GM12801 (cell line): ENCODE results near the gene ZNF750.

Experiments used
- TF ChIP-seq, protein P1 (sequence below): IDR thresholded peaks from one replicate; pipeline ENCODE4 v1.5.1; 2011; ENCODE audit warnings: control low read depth; ENCODE audit not compliant: insufficient read length; ENCODE audit errors: extremely low read depth

ZNF750 gene

DNA sequence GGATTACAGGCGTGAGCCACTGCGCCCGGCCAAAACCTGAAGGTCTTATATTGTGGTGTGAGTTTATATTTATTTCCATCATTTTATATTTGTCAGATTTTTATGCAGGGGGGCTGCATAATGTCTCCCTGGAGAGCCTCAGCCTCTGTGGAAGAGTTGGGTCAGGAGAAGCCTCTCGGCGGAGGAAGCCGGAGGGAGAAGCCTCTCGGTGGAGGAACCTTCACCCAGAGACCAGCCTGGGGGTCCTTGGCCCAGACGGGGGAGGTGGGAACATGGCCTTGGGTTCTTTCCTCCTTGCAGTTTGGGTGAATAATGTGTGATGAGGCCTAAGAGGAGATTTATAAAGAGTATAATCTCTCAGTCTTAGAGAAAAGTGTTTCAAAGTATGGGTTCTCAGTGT, 22.4 kb upstream of the ZNF750 start:
- TF ChIP-seq, protein P1, sequence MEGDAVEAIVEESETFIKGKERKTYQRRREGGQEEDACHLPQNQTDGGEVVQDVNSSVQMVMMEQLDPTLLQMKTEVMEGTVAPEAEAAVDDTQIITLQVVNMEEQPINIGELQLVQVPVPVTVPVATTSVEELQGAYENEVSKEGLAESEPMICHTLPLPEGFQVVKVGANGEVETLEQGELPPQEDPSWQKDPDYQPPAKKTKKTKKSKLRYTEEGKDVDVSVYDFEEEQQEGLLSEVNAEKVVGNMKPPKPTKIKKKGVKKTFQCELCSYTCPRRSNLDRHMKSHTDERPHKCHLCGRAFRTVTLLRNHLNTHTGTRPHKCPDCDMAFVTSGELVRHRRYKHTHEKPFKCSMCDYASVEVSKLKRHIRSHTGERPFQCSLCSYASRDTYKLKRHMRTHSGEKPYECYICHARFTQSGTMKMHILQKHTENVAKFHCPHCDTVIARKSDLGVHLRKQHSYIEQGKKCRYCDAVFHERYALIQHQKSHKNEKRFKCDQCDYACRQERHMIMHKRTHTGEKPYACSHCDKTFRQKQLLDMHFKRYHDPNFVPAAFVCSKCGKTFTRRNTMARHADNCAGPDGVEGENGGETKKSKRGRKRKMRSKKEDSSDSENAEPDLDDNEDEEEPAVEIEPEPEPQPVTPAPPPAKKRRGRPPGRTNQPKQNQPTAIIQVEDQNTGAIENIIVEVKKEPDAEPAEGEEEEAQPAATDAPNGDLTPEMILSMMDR, result no peak

DNA sequence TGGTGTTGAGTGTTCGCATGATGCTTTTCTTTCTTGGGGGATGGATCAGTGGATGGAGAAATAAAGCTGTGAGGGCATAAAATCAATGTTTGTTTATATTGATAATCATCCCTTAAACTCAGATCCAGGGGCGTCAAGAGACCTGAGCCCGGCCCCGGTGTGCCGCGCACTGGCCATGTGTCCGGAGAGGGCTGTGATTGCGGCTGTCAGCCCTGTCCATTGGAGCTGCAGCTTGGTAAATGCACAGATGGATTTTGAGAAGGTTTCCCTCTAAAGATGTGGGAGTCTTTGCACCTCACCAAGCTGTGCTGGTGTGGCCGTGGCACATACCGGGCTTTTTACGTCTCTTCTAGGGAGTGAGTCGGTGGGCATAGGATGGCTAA, 21.6 kb upstream of the ZNF750 start:
- TF ChIP-seq, protein P1, result no peak

DNA sequence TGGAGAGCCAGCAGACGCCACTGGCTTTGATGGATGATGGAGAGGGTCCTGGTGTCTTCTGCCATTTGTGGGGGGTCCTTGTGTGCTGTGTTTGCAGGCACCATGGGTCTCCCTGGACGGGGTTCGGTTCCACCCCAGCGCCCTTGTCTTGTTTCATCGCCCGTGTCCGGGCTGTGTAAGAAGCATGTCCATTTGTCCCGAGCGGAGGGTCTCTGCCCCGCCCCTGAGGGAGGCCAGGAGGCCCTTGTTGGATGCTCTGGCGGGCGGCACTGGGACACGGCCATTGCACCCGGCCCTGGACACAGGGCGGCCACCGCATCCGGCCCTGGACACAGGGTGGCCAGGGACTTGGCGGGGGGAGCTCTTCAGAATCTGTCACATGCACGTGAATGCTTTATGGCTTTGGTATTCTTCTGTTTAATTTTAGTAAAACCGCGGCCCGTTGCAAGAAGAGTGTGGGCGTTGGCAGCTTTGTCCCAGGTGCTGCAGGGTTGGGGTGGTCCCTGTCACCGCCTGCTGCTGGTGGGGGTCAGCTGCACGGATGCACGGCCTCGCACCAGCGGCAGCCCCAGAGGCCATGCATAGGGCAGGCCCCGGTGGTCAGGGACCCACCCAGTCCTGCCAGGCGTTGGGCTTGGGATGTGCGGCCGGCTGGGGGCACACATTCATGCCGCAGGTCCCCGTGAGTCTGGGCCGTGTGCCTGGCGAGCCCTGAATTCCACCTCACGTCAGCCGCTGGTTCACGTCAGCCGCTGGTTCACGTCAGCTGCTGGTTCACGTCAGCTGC, 21.0 kb upstream of the ZNF750 start:
- TF ChIP-seq, protein P1, result no peak

DNA sequence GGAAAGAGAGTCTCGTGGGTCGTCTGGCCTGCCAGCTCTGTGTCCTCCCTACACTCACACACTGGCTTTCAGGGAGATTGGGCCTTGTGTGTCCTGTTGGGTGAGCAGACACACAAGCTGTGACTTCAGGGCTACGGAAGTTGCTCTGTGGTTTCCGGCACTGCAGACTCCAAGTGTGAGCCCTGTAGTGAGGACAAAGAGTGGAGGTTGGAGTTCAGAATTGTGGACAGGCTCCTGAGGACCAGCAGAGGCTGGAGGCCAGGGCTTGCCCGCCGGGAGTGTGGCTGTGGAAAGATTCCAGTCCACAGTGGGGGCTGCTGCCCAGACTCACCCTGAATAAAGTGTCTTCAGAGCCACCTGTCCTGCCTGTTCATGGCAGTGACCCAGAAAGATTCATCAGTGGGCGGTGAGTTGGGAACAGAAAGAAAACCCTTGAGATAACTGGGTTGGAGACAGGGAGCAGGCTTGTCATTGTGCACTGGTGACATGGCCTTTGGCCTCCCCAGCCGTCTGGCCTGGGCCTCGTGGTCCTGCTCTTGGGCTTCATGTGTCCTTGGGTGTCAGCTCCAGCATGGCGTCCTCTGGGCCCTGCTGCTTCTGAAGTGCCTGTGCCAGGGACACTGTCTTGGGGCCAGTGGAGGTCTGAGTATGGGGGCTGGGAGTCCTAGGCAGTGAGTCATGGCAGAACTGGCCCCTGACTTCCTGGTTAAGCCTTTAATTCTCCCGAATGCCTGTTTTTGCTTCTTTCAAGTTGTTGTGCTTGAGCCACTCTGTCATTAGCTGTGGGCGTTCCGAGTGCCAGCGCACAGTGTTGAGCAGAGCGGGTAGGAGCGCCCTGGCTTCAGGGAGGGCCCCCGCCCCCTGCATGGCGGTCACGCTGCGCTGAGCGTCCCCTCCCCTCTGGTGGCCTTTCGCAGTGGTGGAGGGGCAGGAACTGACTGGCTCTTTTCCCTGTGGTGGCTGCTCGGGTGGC, 19.9 kb upstream of the ZNF750 start:
- TF ChIP-seq, protein P1, result no peak

DNA sequence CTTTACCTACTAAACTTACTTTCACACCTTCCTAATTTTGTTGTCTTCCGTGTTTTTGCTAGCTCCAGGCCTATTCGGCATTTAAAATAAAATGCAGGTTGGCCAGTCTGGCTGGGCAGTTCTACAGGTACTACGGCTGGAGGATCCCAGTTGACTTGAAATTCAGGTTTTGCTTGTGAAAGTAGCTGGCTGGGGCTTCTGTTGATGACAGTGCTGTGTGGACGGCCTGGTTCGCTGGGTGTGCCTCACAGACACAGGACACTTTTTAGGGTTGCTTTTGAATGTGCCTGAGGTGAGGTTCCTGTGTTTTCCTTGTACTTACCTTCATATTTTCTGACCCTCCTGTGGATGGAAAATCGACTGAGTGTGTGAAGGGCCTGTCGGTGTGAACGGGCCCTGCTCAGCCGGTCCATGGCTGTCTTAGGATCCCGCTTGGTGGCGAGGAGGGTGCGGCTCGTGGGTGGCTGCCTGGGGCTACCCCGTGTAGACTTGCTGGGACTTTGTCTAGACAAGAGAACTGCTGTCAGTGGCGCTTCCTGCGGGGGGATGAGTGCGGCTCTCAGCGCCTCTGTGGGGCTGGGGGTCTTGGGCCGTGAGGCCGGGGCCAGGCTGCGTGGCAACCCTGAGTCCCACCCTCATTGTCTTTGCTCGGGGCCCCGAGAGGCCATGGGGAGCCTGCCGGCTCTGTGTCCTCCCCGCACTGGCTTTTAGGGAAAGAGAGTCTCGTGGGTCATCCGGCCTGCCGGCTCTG, 18.7 kb upstream of the ZNF750 start:
- TF ChIP-seq, protein P1, result no peak

DNA sequence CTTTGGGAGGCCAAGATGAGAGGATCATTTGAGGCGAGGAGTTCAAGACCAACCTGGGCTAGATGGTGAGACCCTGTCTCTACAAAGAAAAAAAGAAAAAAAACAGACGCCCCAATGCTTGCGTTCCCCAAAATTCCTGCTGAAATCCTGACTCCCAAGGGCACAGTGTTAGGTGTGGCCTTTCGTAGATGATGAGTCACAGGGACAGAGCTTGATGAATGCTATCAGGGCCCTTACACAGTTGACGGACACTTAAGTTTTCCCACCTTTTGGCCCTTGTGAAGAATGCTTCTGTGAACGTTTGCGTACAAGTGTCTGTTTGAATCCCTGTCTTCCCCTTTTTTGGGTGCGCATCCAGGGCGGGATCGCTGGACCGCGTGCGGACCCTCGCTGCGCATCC, 16.5 kb upstream of the ZNF750 start:
- TF ChIP-seq, protein P1, result no peak

DNA sequence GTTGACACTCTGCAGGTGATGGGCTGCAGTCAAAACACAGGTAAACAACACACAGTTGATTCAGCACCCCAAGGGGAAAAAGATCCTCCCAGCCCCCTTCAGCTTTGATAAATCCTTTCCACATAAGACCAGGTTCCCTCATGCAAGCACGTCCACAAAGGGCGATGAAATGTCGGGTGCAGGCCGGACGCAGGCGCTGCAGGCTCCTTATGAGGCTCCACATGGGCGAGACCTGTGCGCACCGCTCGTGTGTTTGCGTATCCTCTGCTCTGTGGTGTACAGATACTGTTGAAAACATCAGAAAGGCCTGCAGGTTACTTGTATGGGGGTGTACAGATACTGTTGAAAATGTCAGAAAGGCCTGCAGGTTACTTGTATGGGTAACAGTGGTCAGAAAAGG, 14.4 kb upstream of the ZNF750 start:
- TF ChIP-seq, protein P1, result no peak
